Measurements from ENCODE around the gene HLA-DOB. TPM values are rescaled to one million over a fixed set of nuclear protein-coding genes. Genes with fewer than 3 reads are reported as not detected.

The HLA-DOB gene
- total RNA-seq, 1 donor from 2014 or later: 0.69 TPM

DNA sequence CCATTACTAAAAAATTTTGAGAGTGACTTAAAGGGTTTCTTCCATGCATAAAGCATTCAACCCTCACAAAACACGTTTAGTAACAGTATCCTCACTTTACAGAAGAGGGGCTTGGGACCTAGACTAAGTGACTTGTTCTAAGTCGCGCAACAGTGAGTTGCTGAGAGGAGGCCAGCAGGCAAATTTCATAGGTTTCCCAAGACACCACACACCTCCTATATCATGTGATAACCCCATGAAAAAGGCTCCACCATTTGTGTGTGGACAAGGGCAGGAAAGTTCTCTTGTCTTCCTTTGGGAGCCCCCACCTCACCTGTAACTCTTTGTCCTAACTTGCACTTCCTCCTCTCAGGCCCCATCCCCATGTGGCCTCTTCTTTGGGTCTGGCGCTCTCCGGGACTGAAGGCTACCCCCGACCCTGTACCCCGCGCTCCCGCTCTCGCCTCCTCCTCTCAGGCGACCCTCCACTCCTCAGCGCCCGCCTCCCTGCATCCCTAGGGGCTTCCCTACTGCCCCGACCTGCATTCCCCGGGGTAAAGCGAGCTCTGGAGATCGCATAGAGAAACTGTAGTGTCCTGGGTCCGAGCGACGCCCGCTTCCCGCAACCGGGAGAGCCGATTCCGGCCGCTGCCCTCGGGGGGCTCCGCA lies 26.7 kb upstream of the HLA-DOB start:
- DNase-seq: no peak

- DNase-seq: no peak
These were observed 25.9 kb upstream of the HLA-DOB start for GRCh38 chr6:32842690-32843089.

- DNase-seq: no peak
These were observed 25.3 kb upstream of the HLA-DOB start for GRCh38 chr6:32842021-32842650.

DNA sequence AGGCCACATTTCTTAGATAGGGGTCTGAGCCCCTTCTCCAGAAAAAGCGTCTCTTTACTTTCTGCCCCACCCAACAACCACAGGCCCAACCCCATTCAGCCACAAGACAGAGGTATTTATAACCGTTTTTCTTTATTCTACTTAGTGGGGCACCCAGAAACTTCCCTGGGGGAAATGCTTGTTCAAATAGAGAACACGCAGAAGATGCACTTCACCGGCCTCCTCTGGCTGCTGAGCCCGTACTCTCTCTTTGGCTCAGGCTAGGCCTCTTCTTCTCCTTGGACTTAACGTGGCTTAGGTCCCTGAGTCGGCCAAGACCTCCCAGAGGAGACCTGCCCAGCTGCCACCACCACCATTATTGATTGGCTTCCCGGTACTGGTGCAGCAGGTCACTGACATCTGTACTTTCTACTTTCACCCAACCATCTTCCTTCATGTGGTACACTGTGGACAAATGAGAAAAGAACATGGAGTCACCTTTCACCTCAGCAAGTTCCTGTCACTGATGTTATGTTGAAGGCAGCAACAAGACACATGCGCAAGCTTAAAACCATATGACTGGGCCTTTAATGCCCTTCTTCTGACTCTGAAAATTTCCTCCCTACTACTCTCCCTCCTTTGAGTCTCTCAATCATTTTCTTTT lies 23.9 kb upstream of the HLA-DOB start:
- no peak for DNase-seq

GRCh38 chr6:32839356-32839755 lies 22.6 kb upstream of the HLA-DOB start:
- DNase-seq: no peak

- DNase-seq: peak; percentile 91
These were observed 21.5 kb upstream of the HLA-DOB start, which contains the start of gene TAP2 for GRCh38 chr6:32838114-32838958. TAP2 (minus strand) TSS chr6:32838739; CDS start chr6:32838233, 506 bp downstream.

DNA sequence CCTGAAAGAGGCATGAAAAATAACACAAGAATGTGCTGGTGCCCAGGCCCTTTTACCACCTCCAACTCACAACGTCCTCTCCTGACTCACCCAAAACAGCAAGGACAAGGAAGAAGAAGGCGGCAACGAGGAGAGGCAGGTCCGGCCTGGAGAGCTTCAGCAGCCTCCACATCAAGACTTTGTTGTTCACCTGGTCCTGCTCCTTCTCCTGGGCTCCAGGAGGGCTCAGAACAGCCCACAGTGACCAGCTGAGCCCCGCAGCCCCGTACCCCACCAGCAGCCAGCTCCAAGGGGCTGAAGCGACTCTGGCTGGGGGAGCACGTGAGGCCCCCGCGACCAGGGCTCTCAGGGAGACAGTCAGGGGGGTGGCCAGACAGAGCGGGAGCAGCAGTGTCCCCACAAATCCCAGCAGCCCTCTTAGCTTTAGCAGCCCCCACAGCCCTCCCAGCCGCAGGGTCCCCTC lies 20.9 kb upstream of the HLA-DOB start:
- no peak for DNase-seq

DNA sequence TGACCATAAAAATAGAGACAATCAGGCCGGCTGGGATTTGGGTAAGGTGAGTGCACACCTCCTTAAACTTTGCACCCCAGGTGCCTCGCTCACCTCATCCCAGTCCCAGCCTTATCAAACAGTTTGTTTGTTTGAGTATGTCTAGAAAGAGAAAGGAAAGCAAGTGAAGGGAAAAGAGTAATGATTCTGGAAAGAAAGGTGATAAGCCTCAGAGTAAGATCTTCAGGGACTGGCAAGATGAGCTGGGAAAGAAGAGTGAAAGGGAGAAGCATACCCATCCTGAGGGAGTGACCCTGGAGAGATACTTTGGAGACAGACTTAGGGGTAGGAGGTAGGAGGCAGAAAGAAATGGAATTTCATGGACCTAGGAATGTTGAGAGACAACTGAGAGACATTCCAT lies 20.1 kb upstream of the HLA-DOB start:
- no peak for DNase-seq

GRCh38 chr6:32835167-32835893 lies 18.5 kb upstream of the HLA-DOB start:
- DNase-seq: no peak

GRCh38 chr6:32833664-32834063 lies 16.9 kb upstream of the HLA-DOB start:
- DNase-seq: no peak

DNA sequence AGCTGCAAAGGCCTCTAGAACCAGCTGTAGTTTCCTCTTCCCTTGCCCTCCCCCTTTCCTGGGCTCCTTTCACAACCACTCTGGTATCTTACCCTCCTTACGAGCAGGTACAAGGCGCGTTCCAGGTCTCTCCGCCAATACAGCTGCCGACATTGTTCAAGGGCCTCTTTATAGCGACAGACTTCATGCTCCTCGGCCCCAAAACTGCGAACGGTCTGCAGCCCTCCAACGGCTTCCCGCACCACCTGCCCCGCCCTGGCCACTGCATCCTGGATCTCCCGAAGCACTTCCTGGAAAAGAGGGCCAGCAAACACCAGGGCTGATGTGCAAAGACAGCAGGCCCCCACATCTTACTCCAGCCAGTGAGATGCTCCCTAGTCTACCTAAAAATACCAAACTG lies 15.7 kb upstream of the HLA-DOB start:
- DNase-seq: no peak

DNA sequence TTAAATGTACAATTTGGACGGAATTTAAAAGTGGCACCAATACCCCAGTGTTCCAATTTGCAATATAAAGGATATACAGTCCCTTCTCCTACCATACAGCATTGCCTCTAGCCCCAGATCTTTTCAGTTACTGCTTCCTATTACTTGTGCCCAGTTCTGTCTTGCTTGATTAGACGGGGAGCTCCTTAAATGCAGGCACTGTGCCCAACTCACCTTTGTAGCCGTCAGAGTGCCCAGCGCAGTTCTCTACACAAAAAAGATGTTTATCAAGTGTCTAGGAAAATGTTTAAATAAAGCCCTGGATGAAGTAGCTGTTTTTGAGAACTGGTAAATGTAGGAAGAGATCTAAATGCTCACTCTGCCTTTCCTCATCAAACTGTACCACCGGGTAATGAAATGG lies 14.1 kb upstream of the HLA-DOB start:
- no peak for DNase-seq

DNA sequence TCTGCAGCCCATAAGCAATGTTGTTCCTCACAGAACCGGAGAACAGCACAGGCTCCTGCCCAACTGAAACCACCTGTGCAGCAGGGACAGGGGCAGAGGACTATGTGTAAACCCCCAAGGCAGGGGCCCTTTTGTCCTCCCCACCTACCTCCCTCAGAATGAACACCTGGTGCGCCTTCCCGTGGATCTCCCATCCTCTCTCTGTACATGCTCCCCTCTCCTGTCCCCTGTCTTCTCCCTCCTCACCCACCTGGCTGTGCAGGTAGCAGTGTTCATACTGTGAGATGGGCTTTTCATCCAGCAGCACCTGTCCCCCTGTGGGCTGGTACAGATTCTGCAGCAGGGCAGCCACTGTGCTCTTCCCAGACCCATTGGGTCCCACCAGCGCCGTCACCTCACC lies 13.2 kb upstream of the HLA-DOB start:
- DNase-seq: no peak

GRCh38 chr6:32829495-32829894 lies 12.7 kb upstream of the HLA-DOB start:
- DNase-seq: no peak

GRCh38 chr6:32827025-32827424 lies 10.2 kb upstream of the HLA-DOB start:
- DNase-seq: no peak

DNA sequence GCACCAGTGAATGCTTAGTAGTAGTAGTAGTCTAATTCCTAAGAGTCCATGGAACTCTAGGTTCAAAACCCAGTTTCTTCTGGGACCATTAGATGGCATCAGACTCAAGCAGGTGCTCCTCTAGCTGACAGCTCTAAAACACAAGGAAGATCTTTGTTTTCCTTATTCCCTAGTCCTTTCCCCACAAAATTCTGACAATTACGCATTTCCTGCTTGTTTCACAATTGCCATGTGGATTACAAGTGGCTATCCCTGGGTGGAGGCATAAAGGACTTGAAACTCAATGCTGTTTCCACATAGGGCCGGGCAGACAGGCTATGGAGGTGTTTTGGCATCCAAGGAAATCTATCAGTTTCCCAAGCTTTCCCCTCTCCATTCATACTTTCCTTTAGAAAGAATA lies 9.2 kb upstream of the HLA-DOB start:
- DNase-seq: no peak

GRCh38 chr6:32819729-32820128 lies 2.9 kb upstream of the HLA-DOB start:
- DNase-seq: no peak

DNA sequence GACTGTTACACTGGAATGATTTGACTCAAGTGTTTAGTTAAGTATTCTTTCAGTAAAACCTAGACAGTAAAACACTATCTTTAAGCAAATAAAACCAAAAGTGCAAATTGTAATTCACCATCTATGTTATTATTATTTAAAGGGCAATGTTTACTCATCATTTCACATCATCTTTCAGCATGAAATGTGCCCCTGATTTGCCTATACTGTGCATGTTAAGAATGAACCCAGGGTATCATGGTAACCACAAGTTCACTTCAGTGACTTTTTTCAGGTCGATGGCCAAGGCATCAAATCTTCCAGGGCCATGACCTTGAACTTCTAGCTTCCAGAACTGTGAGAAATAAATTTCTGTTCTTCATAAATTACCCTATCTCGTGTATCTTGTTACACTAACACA lies 2.1 kb upstream of the HLA-DOB start:
- no peak for DNase-seq

DNA sequence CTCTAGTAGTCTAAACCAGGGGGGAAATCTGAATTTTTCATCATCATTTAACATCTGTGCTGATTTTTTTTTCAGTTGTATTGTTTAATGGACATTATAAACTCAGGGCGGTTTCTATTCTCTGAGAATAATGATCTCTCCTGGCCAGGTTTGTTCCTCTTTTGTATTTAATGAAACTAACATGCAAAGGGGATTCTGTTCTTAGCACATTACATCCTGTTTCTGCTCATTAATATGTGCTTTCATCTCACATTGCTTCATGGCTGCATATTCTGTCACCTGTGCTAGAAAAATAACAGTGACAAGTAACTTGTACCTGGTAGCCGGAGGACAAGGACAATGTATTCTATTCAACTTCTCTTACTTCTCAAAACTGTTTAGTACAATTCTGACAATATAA lies 806 bp downstream of the HLA-DOB start:
- no peak for DNase-seq

- no peak for DNase-seq
These were observed 1.7 kb downstream of the HLA-DOB start for GRCh38 chr6:32815115-32815514.

- DNase-seq: no peak
These were observed 2.7 kb downstream of the HLA-DOB start for GRCh38 chr6:32814145-32814544.

GRCh38 chr6:32809171-32809570 lies 7.6 kb downstream of the HLA-DOB start:
- DNase-seq: no peak

Data from skin of body (tissue), 2 donors.